Heart left ventricle (tissue), 16 donors: Measurements from ENCODE around the gene ZNF518B. TPM values are rescaled to one million over a fixed set of nuclear protein-coding genes. Genes with fewer than 3 reads are reported as not detected.

Experiments used
- ATAC-seq, 4 donors: fragments of 200-7000 bp; cut with Tn5 transposase; one replicate each; pipeline ENCODE4 v1.9.1; 2020 to 2022; ENCODE audit warnings: moderate library complexity in 4 of 4, mild to moderate bottlenecking in 3 of 4, moderate number of reproducible peaks in 1 of 4
- DNase-seq, 5 donors: peaks; one replicate each; pipeline ENCODE4 v3.0.0-alpha.2; 2020
- H3K27ac ChIP-seq, 12 donors: fragments of 200-600 bp; sonication (generic) in 4 of 12; one replicate each; pipeline versions ENCODE4 v1.5.0 to v1.8.0; 2016 to 2022; ENCODE audit warnings: mild to moderate bottlenecking in 2 of 12
- H3K27me3 ChIP-seq, 9 donors: fragments of 200-600 bp; sonication (generic) in 2 of 9; one replicate each; pipeline versions ENCODE4 v1.5.1 to v1.8.0; 2016 to 2022; ENCODE audit warnings: mild to moderate bottlenecking in 3 of 9
- H3K36me3 ChIP-seq, 9 donors: fragments of 200-600 bp; sonication (generic) in 2 of 9; one replicate each; pipeline versions ENCODE4 v1.5.0 to v1.8.0; 2018 to 2022; ENCODE audit warnings: mild to moderate bottlenecking in 2 of 9
- H3K4me1 ChIP-seq, 12 donors: fragments of 200-600 bp; sonication (generic) in 4 of 12; one replicate each; pipeline versions ENCODE4 v1.5.0 to v1.8.0; 2016 to 2022; ENCODE audit warnings: mild to moderate bottlenecking in 3 of 12
- H3K4me3 ChIP-seq, 12 donors: fragments of 200-600 bp; sonication (generic) in 4 of 12; one replicate each; pipeline versions ENCODE4 v1.5.0 to v1.8.0; 2017 to 2022; ENCODE audit warnings: mild to moderate bottlenecking in 9 of 12, moderate library complexity in 4 of 12
- H3K9me3 ChIP-seq, 12 donors: fragments of 200-600 bp; sonication (generic) in 4 of 12; one replicate each; pipeline versions ENCODE4 v1.5.0 to v1.8.0; 2016 to 2022; ENCODE audit warnings: mild to moderate bottlenecking in 1 of 12
- CTCF ChIP-seq, 12 donors: fragments of 200-600 bp; sonication (generic) in 4 of 12; IDR thresholded peaks; one replicate each; pipeline versions ENCODE4 v1.5.0 to v1.8.0; 2018 to 2022; ENCODE audit warnings: antibody characterized with exemption in 12 of 12, mild to moderate bottlenecking in 5 of 12
- POLR2A ChIP-seq, 2 donors: fragments of 450-650 bp; IDR thresholded peaks; one replicate each; pipeline ENCODE4 v1.6.1; 2017; ENCODE audit warnings: antibody characterized with exemption in 2 of 2, mild to moderate bottlenecking in 2 of 2, moderate library complexity in 2 of 2
- WGBS, 4 donors: extraction: QIAGEN DNeasy Blood & Tissue Kit in 2 of 4; methylation state at CpG; one replicate each; pipeline versions ENCODE4 v1.1.5 to v1.1.7; 2013 to 2018; 5-methylcytosine and 5-hydroxymethylcytosine counted together
- intact Hi-C, 10 donors: fragments of 100-400 bp; cut with DNase I; formaldehyde crosslinking; loops; one replicate each; pipeline versions ENCODE4 v1.11.1 to v1.14.2; 2022
- polyA plus RNA-seq, 2 donors: library from polyadenylated mRNA; stranded (reverse); fragments of 200-250 nt; gene quantifications; one replicate each; pipeline ENCODE4 v1.2.3, GENCODE V29; 2013
- total RNA-seq, 9 donors: library from RNA; depleted of rRNA in 2 of 9; stranded (reverse); fragments of >200 nt in 2 of 9; fragmentation: NEBNext Ultra II Directional in 3 of 9; extraction: Animal tissue kit (Norgen Biotek cat#: 25700) in 3 of 9; gene quantifications; one replicate each; pipeline versions ENCODE4 v1.1.0 to v1.2.4, GENCODE V29; 2016 to 2023
- donor health status: ischemic (EF 13 %, LVEDD 7.1; RV severe dilation, severe dysfunction).
- donor health status: healthy with polysubstance abuse.
- donor health status: DM: no; HTN: yes; CAD: no.
- donor health status: DM: no; HTN: no; CAD: no.
- donor health status: ischemic (EF 25% LVEDD 6.9; RV normal size, moderate dysfunction).
- donor health status: ischemic (EF 25% LVEDD 5.7; RV mildly dilated, moderate dysfunction).
- donor health status: healthy.
- donor health status: DM: yes; HTN: yes; CAD: no.
- donor health status: ischemic (EF 35%, LVEDD 5.7; RV mildly dilated, moderate dysfunction).
- donor health status: nonischemic (EF 11% LVEDD 7.7; RV severe dilation, severe dysfunction).
- donor health status: DM: yes; HTN: yes; CAD: no.
- donor health status: PGD.
- donor health status: ischemic (EF 29% LVEDD 5.4; RV normal size, mild dysfunction).
- donor health status: nonischemic (EF 23%, LVEDD 6.1; RV moderate dilation, normal function).

Gene ZNF518B
- total and polyA plus RNA-seq, 11 donors, result 4.3 to 39.8 (median 23.2) TPM

- Histone ChIP-seq H3K4me1 (peaks cover 0 to 30% (median 10%) of the 10 kb centered on the region in 12 donors), H3K9me3 (no peaks in the 10 kb centered on the region), H3K27me3 (peaks cover 6 to 46% (median 21%) of the 10 kb centered on the region in 9 donors), H3K27ac (no peak overlapping the region), H3K36me3 (peaks cover 0 to 19% (median 11%) of the 10 kb centered on the region in 9 donors), H3K4me3 (peak overlapping the region in 8 of 12 donors; percentile 48 to 79 (median 62))
- intact Hi-C loops, result loop anchor here in 4 of 10 donors (5.0 to 10.0 kb wide), 5 partner anchors 67 to 296 kb away; no protein-coding TSS in a partner anchor
- DNase-seq (peak in 1 of 5 donors; percentile 22), ATAC-seq (no peak)
- TF ChIP-seq CTCF (IDR thresholded peaks at IDR 0.05) (no peak), POLR2A (IDR thresholded peaks at IDR 0.05) (no peak)
- 49 to 64% (median 55%) methylated on average over 8 to 13 of the region's 13 CpGs for WGBS, 4 donors
Measured at GRCh38 chr4:10458177-10458576, 951 bp upstream of the ZNF518B start.

- peaks cover 0 to under 1% (median 0%) of the 10 kb centered on the region in 12 donors for H3K9me3 ChIP-seq
- 2 to 6% (median 4%) methylated on average over 27 to 96 of the region's 96 CpGs for WGBS, 4 donors
- DNase-seq (peak; percentile 56 to 74 (median 70)), ATAC-seq (peak in 3 of 4 donors; percentile 66 to 72 (median 70))
- TF ChIP-seq POLR2A (IDR thresholded peaks at IDR 0.05), result no peak
- TF ChIP-seq CTCF (IDR thresholded peaks at IDR 0.05), result no peak
- peaks cover 2 to 31% (median 13%) of the 10 kb centered on the region in 9 donors for H3K27me3 ChIP-seq
- H3K36me3 ChIP-seq, result peaks cover 0 to 32% (median 25%) of the 10 kb centered on the region in 9 donors
- peak overlapping the region in 11 of 12 donors; percentile 21 to 70 (median 53) for H3K27ac ChIP-seq
- peak overlapping the region; percentile 45 to 79 (median 62) for H3K4me3 ChIP-seq
- intact Hi-C loops, result loop anchor here in 4 of 10 donors (5.0 to 10.0 kb wide), 5 partner anchors 68 to 294 kb away; no protein-coding TSS in a partner anchor
- H3K4me1 ChIP-seq, result peaks cover 0 to 29% (median 9%) of the 10 kb centered on the region in 12 donors
Measured at GRCh38 chr4:10456595-10457254, 501 bp downstream of the ZNF518B start.

GRCh38 chr4:10456260-10456594 lies 999 bp downstream of the ZNF518B start:
- no peak for DNase-seq
- WGBS, 4 donors, result 36 to 52% (median 46%) methylated on average over 11 of the region's 11 CpGs
- ATAC-seq, result no peak
- peaks cover 0 to 37% (median 27%) of the 10 kb centered on the region in 9 donors for H3K36me3 ChIP-seq
- H3K27me3 ChIP-seq, result peaks cover 0 to 26% (median 8%) of the 10 kb centered on the region in 9 donors
- intact Hi-C loops, result loop anchor here in 4 of 10 donors (5.0 to 10.0 kb wide), 5 partner anchors 69 to 294 kb away; no protein-coding TSS in a partner anchor
- peak overlapping the region; percentile 45 to 79 (median 62) for H3K4me3 ChIP-seq
- H3K4me1 ChIP-seq, result peaks cover 0 to 26% (median 8%) of the 10 kb centered on the region in 12 donors
- H3K9me3 ChIP-seq, result peaks cover 0 to 5% (median 0%) of the 10 kb centered on the region in 12 donors
- H3K27ac ChIP-seq, result peak overlapping the region in 7 of 12 donors; percentile 16 to 70 (median 51)
- TF ChIP-seq CTCF (IDR thresholded peaks at IDR 0.05) (no peak), POLR2A (IDR thresholded peaks at IDR 0.05) (no peak)

- Histone ChIP-seq H3K27me3 (peaks cover 0 to 16% (median 0%) of the 10 kb centered on the region in 9 donors), H3K9me3 (peaks cover 0 to 8% (median 0%) of the 10 kb centered on the region in 12 donors), H3K4me3 (no peak overlapping the region), H3K36me3 (peaks cover 0 to 48% (median 33%) of the 10 kb centered on the region in 9 donors), H3K4me1 (peaks cover 0 to 21% (median 7%) of the 10 kb centered on the region in 12 donors), H3K27ac (no peak overlapping the region)
- no peak for TF ChIP-seq CTCF (IDR thresholded peaks at IDR 0.05)
- no peak for TF ChIP-seq POLR2A (IDR thresholded peaks at IDR 0.05)
- DNase-seq (no peak), ATAC-seq (no peak)
- intact Hi-C loops, result loop anchor here in 4 of 10 donors (5.0 to 10.0 kb wide), 5 partner anchors 70 to 293 kb away; no protein-coding TSS in a partner anchor
- 91 to 100% (median 98%) methylated on average over 2 of the region's 2 CpGs for WGBS, 4 donors
Measured at GRCh38 chr4:10455133-10455532, 2.1 kb downstream of the ZNF518B start.
